ENCODE data around the gene SLC12A7.

GRCh38 chr5:1143670-1143951, 31.7 kb upstream of the SLC12A7 start:
- no peak for TF ChIP-seq EZH2phosphoT487 (IDR thresholded peaks at IDR 0.05; ENCODE audit: borderline replicate concordance)
- TF ChIP-seq CTCF (conservative IDR thresholded peaks at IDR 0.05; ENCODE audit: low read length): no peak

All from Loucy (cell line).